Suprapubic skin (tissue), 4 donors: ENCODE data around the gene IL9R. TPM values are rescaled to one million over a fixed set of nuclear protein-coding genes. Genes with fewer than 3 reads are reported as not detected.

Source experiments
- DNase-seq, 2 donors: peaks; one replicate each; pipeline ENCODE4 v3.0.0-alpha.2; 2019; ENCODE audit warnings: low spot score in 2 of 2
- H3K27ac ChIP-seq: fragments of 200-600 bp; sonication (generic); one replicate; pipeline ENCODE4 v1.5.1; 2019
- H3K27me3 ChIP-seq: fragments of 200-600 bp; sonication (generic); one replicate; pipeline ENCODE4 v1.5.1; 2019
- H3K36me3 ChIP-seq: fragments of 200-600 bp; sonication (generic); one replicate; pipeline ENCODE4 v1.5.1; 2019
- H3K4me1 ChIP-seq: fragments of 200-600 bp; sonication (generic); one replicate; pipeline ENCODE4 v1.5.1; 2019
- H3K4me3 ChIP-seq: fragments of 200-600 bp; sonication (generic); one replicate; pipeline ENCODE4 v1.5.1; 2019; ENCODE audit warnings: mild to moderate bottlenecking
- H3K9me3 ChIP-seq: fragments of 200-600 bp; sonication (generic); one replicate; pipeline ENCODE4 v1.5.1; 2019
- CTCF ChIP-seq, 2 donors: fragments of 200-600 bp in 1 of 2; fragments of 450-650 bp in 1 of 2; sonication (generic) in 1 of 2; IDR thresholded peaks; one replicate each; pipeline ENCODE4 v1.5.1; 2016 to 2019; ENCODE audit warnings: antibody characterized with exemption in 2 of 2, mild to moderate bottlenecking in 1 of 2, moderate library complexity in 1 of 2
- EP300 ChIP-seq: sonication (generic); formaldehyde crosslinking; IDR thresholded peaks from one replicate; pipeline ENCODE4 v1.6.1; 2017; ENCODE audit warnings: antibody characterized with exemption
- POLR2A ChIP-seq, 2 donors: fragments of 450-650 bp; IDR thresholded peaks; one replicate each; pipeline ENCODE4 v1.6.1; 2017; ENCODE audit warnings: antibody characterized with exemption in 2 of 2, mild to moderate bottlenecking in 2 of 2, moderate library complexity in 2 of 2
- POLR2AphosphoS5 ChIP-seq, 3 donors: sonication (generic); formaldehyde crosslinking; IDR thresholded peaks; one replicate each; pipeline ENCODE4 v1.6.1; 2017; ENCODE audit warnings: antibody characterized with exemption in 3 of 3
- WGBS: methylation state at CpG from one replicate; pipeline ENCODE4 v1.1.5; 2018; 5-methylcytosine and 5-hydroxymethylcytosine counted together
- total RNA-seq, 4 donors: library from RNA; depleted of rRNA; stranded (reverse); fragments of >200 nt; gene quantifications; one replicate each; pipeline ENCODE4 v1.1.0, GENCODE V29; 2016

The IL9R gene
- total RNA-seq: under 1 TPM; 0.38 to 0.64 (median 0.41) TPM

DNA sequence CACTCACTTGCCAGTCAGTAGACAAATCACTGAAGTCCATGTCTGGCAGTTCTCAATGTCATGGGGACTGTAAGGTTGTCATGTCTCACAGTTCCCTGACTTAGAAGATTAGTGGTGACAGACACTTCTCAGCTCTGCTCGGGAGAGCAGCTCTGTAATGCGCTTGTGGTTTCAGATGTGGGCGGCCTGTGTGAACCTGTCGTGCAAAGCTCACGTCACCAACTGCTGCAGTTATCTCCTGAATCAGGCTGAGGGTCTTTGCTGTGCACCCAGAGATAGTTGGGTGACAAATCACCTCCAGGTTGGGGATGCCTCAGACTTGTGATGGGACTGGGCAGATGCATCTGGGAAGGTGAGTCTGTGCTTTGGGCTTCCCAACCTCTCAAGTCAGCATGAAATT lies at the start of gene IL9R:
TSS of gene IL9R (plus strand) at position 261 of the 400 bp plus-strand sequence. CDS start at position 325, 64 bp downstream.
- no peak for DNase-seq
- TF ChIP-seq POLR2A (IDR thresholded peaks at IDR 0.05) (no peak), CTCF (IDR thresholded peaks at IDR 0.05) (no peak), EP300 (no peak), POLR2AphosphoS5 (IDR thresholded peaks at IDR 0.05) (no peak)
- H3K4me3 ChIP-seq: no peak within 1 kb of the TSS
- no peaks in the 10 kb centered on the region for H3K9me3 ChIP-seq
- no peaks in the 10 kb centered on the region for H3K36me3 ChIP-seq
- WGBS: no CpG with 5 or more reads among the region's 5 CpGs
- H3K27me3 ChIP-seq: peaks cover 3% of the 10 kb centered on the region
- H3K27ac ChIP-seq: no peak within 1 kb of the TSS
- H3K4me1 ChIP-seq: no peaks in the 10 kb centered on the region

DNA sequence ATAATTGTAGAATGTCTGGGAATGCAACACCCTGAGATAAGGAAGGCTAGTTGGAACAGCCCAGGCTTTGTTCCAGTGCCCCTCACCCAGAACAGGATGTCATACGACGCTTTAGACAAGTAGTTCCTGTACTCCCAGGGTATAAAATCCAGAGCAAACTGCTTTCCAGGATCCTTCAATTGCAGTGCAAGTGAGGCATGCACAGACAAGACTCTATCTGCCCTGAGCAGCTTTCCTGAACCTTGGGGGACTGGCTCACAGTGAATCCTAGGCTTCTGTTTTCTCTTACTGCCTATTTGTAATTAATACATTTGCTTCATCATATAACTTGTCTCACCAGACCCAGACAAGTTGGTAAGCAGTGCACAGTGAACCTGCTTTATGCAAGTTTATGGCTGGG lies 48.4 kb upstream of the IL9R start:
- no peaks in the 10 kb centered on the region for H3K27me3 ChIP-seq
- no peaks in the 10 kb centered on the region for H3K4me1 ChIP-seq
- DNase-seq: no peak
- no peaks in the 10 kb centered on the region for H3K9me3 ChIP-seq
- WGBS: 56% methylated on average over 2 of the region's 2 CpGs
- H3K4me3 ChIP-seq: no peak overlapping the region
- H3K27ac ChIP-seq: no peak overlapping the region
- H3K36me3 ChIP-seq: no peaks in the 10 kb centered on the region
- TF ChIP-seq POLR2AphosphoS5 (IDR thresholded peaks at IDR 0.05) (no peak), EP300 (no peak), CTCF (IDR thresholded peaks at IDR 0.05) (no peak), POLR2A (IDR thresholded peaks at IDR 0.05) (no peak)

DNA sequence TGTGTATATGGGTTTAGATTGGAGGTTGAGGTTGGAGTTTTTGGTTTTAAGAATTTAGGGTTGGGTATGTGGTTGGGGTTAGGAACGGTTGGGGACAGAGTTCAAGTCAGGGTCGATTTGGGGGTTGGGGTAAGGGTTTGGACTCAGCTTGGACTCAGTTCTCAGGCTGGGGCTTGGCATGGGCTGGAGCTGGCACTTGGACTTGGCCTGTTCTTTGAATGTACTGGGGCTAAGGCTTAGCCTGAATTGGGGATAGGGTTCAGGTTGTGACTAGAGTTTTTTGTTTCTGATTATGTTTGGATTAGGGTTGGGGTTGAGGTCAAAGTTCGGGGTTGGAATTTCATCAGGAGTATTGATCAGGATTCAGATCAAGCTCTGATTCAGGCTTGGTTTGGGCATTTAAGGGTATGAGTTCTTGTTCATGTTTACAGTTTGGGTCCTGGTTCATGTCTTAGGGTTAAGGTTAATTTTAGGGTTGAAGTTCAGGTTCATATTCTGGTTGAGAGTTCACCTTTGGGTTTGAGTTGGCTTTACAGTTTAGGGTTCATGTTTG lies 46.2 kb upstream of the IL9R start:
- no peak overlapping the region for H3K27ac ChIP-seq
- WGBS: 74% methylated on average over 3 of the region's 3 CpGs

GRCh38 chrX:155953055-155953454 lies 44.4 kb upstream of the IL9R start:
- Histone ChIP-seq H3K4me1 (no peaks in the 10 kb centered on the region), H3K27ac (no peak overlapping the region), H3K27me3 (no peaks in the 10 kb centered on the region), H3K4me3 (no peak overlapping the region), H3K36me3 (no peaks in the 10 kb centered on the region), H3K9me3 (no peaks in the 10 kb centered on the region)
- WGBS: 73% methylated on average over 3 of the region's 3 CpGs
- no peak for TF ChIP-seq POLR2A (IDR thresholded peaks at IDR 0.05)
- no peak for TF ChIP-seq POLR2AphosphoS5 (IDR thresholded peaks at IDR 0.05)
- TF ChIP-seq CTCF (IDR thresholded peaks at IDR 0.05): no peak
- TF ChIP-seq EP300: no peak
- no peak for DNase-seq

More for the DNA sequence above, 46.2 kb upstream of the IL9R start:
- no peaks in the 10 kb centered on the region for H3K4me1 ChIP-seq
- TF ChIP-seq POLR2AphosphoS5 (IDR thresholded peaks at IDR 0.05) (no peak), EP300 (no peak), POLR2A (IDR thresholded peaks at IDR 0.05) (no peak), CTCF (IDR thresholded peaks at IDR 0.05) (no peak)
- no peaks in the 10 kb centered on the region for H3K27me3 ChIP-seq
- DNase-seq: no peak
- no peaks in the 10 kb centered on the region for H3K36me3 ChIP-seq
- no peaks in the 10 kb centered on the region for H3K9me3 ChIP-seq
- H3K4me3 ChIP-seq: no peak overlapping the region

GRCh38 chrX:155954793-155955192 lies 42.7 kb upstream of the IL9R start:
- H3K4me3 ChIP-seq: no peak overlapping the region
- TF ChIP-seq EP300 (no peak), CTCF (IDR thresholded peaks at IDR 0.05) (no peak), POLR2A (IDR thresholded peaks at IDR 0.05) (no peak), POLR2AphosphoS5 (IDR thresholded peaks at IDR 0.05) (no peak)
- no peaks in the 10 kb centered on the region for H3K36me3 ChIP-seq
- H3K27me3 ChIP-seq: no peaks in the 10 kb centered on the region
- H3K9me3 ChIP-seq: no peaks in the 10 kb centered on the region
- WGBS: 35% methylated on average over 1 of the region's 1 CpG
- no peak overlapping the region for H3K27ac ChIP-seq
- DNase-seq: no peak
- H3K4me1 ChIP-seq: no peaks in the 10 kb centered on the region
